Measurements from ENCODE around the gene S100B. TPM values are rescaled to one million over a fixed set of nuclear protein-coding genes. Genes with fewer than 3 reads are reported as not detected.

The S100B gene
- total RNA-seq, 1 experiment from 2014 or later = not detected

DNA sequence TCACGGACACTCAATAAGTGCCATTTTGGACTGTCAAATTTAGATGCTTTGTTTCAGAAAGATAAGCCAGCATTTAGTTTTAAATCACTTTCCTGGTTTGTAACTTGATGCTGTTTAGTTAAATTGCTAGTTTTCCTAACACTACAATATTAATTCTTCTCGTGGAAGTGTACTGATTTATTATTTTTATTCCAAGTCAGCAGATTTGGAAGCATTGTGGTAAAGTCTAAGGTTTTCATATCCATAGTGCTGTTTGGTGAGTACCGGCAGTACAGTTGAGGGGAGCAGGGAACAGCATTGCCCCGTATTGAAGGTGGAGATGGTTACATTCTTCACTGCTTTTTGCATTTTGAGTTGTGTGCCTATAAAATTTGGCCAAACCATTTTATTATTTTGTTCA, 36.3 kb downstream of the S100B start:
- intact Hi-C loops (cut with micrococcal nuclease) = no loop called here
- no peaks in the 10 kb centered on the region for H3K27me3 Mint-ChIP-seq (ENCODE audit: insufficient read depth, unreplicated experiment)
- no peak overlapping the region for H3K27ac Mint-ChIP-seq (ENCODE audit: low read depth, unreplicated experiment)
- H3K9me3 Mint-ChIP-seq (ENCODE audit: unreplicated experiment) = no peaks in the 10 kb centered on the region
- no TSS peak for BruUV-seq (replicated peaks)
- POLR2A ChIA-PET = interaction anchor here (1.2 kb wide), 1 partner anchor 13 kb away, joined by 5 read pairs; no protein-coding TSS in a partner anchor
- no peak overlapping the region for H3K4me3 Mint-ChIP-seq (ENCODE audit: unreplicated experiment)
- H3K36me3 Mint-ChIP-seq (ENCODE audit: insufficient read depth, unreplicated experiment) = peaks cover 53% of the 10 kb centered on the region
- TF ChIP-seq, protein P1, sequence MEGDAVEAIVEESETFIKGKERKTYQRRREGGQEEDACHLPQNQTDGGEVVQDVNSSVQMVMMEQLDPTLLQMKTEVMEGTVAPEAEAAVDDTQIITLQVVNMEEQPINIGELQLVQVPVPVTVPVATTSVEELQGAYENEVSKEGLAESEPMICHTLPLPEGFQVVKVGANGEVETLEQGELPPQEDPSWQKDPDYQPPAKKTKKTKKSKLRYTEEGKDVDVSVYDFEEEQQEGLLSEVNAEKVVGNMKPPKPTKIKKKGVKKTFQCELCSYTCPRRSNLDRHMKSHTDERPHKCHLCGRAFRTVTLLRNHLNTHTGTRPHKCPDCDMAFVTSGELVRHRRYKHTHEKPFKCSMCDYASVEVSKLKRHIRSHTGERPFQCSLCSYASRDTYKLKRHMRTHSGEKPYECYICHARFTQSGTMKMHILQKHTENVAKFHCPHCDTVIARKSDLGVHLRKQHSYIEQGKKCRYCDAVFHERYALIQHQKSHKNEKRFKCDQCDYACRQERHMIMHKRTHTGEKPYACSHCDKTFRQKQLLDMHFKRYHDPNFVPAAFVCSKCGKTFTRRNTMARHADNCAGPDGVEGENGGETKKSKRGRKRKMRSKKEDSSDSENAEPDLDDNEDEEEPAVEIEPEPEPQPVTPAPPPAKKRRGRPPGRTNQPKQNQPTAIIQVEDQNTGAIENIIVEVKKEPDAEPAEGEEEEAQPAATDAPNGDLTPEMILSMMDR (IDR thresholded peaks at IDR 0.05; ENCODE audit: unreplicated experiment) = no peak
- CTCF ChIA-PET = no interaction called here
- no peak for DNase-seq (ENCODE audit: unreplicated experiment)
- no peaks in the 10 kb centered on the region for H3K4me1 Mint-ChIP-seq (ENCODE audit: insufficient read depth, unreplicated experiment)

DNA sequence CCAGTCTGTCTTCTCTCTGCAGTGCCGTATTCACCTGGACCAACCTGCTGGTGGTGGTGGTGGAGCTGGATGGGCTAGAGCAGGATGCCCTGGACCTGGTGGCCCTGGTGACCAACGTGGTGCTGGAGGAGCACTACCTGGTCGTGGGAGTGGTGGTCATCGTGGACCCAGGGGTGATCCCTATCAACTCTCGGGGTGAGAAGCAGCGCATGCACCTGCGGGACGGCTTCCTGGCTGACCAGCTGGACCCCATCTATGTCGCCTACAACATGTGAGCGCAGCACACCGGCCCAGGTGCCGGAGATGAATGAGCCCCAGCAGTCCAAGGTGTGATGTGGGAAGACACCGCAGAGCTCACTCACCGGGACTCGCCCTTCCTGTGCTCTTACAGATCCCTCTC, 37.5 kb downstream of the S100B start:
- H3K36me3 Mint-ChIP-seq (ENCODE audit: insufficient read depth, unreplicated experiment) = peaks cover 60% of the 10 kb centered on the region
- no peak overlapping the region for H3K4me3 Mint-ChIP-seq (ENCODE audit: unreplicated experiment)
- DNase-seq (ENCODE audit: unreplicated experiment) = no peak
- POLR2A ChIA-PET = no interaction called here
- H3K4me1 Mint-ChIP-seq (ENCODE audit: insufficient read depth, unreplicated experiment) = no peaks in the 10 kb centered on the region
- BruUV-seq (replicated peaks) = no TSS peak
- intact Hi-C loops (cut with micrococcal nuclease) = no loop called here
- no peak overlapping the region for H3K27ac Mint-ChIP-seq (ENCODE audit: low read depth, unreplicated experiment)
- H3K27me3 Mint-ChIP-seq (ENCODE audit: insufficient read depth, unreplicated experiment) = no peaks in the 10 kb centered on the region
- H3K9me3 Mint-ChIP-seq (ENCODE audit: unreplicated experiment) = no peaks in the 10 kb centered on the region
- CTCF ChIA-PET = no interaction called here
- TF ChIP-seq, protein P1 (IDR thresholded peaks at IDR 0.05; ENCODE audit: unreplicated experiment) = no peak

DNA sequence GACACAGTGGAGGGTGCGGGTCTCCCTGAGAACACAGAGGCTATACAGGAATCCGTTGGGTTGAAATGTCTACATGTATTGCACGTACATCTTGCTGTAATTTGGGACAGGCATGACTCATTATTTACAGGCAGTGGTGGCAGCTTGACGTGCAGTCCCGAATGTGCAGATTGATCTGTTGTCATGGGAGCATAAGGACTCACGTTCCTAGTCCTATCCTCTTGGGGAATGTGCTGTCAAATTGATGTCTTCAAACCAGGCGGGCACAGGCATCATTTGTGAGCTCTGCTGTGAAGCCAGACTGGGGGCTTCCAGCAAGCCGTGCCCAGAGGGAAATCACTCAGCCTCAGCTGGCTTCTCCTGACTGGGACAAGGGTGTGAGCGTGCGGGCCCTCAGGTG, 40.5 kb downstream of the S100B start:
- Mint-ChIP-seq H3K36me3 (ENCODE audit: insufficient read depth, unreplicated experiment) (peaks cover 40% of the 10 kb centered on the region), H3K4me1 (ENCODE audit: insufficient read depth, unreplicated experiment) (no peaks in the 10 kb centered on the region), H3K27ac (ENCODE audit: low read depth, unreplicated experiment) (no peak overlapping the region), H3K27me3 (ENCODE audit: insufficient read depth, unreplicated experiment) (no peaks in the 10 kb centered on the region), H3K9me3 (ENCODE audit: unreplicated experiment) (no peaks in the 10 kb centered on the region), H3K4me3 (ENCODE audit: unreplicated experiment) (no peak overlapping the region)
- ChIA-PET CTCF (no interaction called here), POLR2A (no interaction called here)
- BruUV-seq (replicated peaks) = no TSS peak
- TF ChIP-seq, protein P1 (IDR thresholded peaks at IDR 0.05; ENCODE audit: unreplicated experiment) = no peak
- intact Hi-C loops (cut with micrococcal nuclease) = no loop called here
- no peak for DNase-seq (ENCODE audit: unreplicated experiment)

DNA sequence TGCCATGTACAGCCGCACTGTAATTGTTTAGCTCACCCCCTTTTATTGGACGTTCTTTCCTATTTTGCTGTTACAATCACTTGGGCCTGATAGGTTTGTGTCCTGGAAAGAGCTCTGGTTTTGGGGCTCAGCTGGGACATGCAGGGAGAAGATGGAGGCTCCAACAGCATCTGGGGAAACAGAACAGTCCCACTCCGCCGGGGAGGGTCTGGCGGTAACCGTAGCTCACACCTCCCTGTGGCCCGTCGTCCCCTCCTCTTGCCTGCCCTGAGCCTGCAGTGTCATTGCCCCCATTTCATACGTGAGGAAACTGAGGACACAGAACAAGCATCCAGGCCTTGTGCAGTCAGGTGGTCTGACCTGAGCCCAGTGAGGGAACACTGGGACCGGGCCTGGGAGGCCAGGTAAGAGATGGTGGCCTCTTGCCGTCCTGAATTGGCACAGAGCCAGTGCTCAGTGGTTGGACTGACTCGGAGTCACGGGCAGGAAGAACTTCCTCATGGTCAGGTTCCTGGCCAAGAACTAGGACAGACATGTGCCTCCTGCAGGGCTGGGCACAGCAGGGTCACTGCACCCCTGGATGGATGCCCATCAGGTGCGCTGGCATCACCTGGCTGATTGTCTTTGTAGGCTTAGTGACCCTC, 41.8 kb downstream of the S100B start:
- intact Hi-C loops (cut with micrococcal nuclease) = no loop called here
- POLR2A ChIA-PET = no interaction called here
- BruUV-seq (replicated peaks) = no TSS peak
- no peaks in the 10 kb centered on the region for H3K9me3 Mint-ChIP-seq (ENCODE audit: unreplicated experiment)
- TF ChIP-seq, protein P1 (IDR thresholded peaks at IDR 0.05; ENCODE audit: unreplicated experiment) = no peak
- no peaks in the 10 kb centered on the region for H3K27me3 Mint-ChIP-seq (ENCODE audit: insufficient read depth, unreplicated experiment)
- no peaks in the 10 kb centered on the region for H3K4me1 Mint-ChIP-seq (ENCODE audit: insufficient read depth, unreplicated experiment)
- DNase-seq (ENCODE audit: unreplicated experiment) = no peak
- CTCF ChIA-PET = interaction anchor here (0.7 to 0.9 kb wide), 2 partner anchors 16 to 76 kb away, joined by 3 read pairs; no protein-coding TSS in a partner anchor
- H3K36me3 Mint-ChIP-seq (ENCODE audit: insufficient read depth, unreplicated experiment) = peaks cover 27% of the 10 kb centered on the region
- H3K27ac Mint-ChIP-seq (ENCODE audit: low read depth, unreplicated experiment) = no peak overlapping the region
- H3K4me3 Mint-ChIP-seq (ENCODE audit: unreplicated experiment) = no peak overlapping the region
